Coronary artery (tissue), 2 donors: ENCODE results near the gene KPNA3.

Experiments used
- DNase-seq: peaks from one replicate; pipeline ENCODE4 v3.0.0-alpha.2; 2017; ENCODE audit warnings: low spot score
- H3K27ac ChIP-seq, 2 donors: fragments of 200-600 bp; sonication (generic); one replicate each; pipeline ENCODE4 v1.5.1; 2016 to 2019
- H3K4me3 ChIP-seq: fragments of 200-600 bp; sonication (generic); 2 replicates; pipeline ENCODE4 v1.5.1; 2016; ENCODE audit warnings: mild to moderate bottlenecking, moderate library complexity
- CTCF ChIP-seq: fragments of 200-600 bp; sonication (generic); IDR thresholded peaks from one replicate; pipeline ENCODE4 v1.5.1; 2019; ENCODE audit warnings: antibody characterized with exemption

KPNA3 gene

GRCh38 chr13:49681842-49682435 lies 110.5 kb downstream of the KPNA3 start:
- TF ChIP-seq CTCF, result no peak
- DNase-seq, result no peak
- Histone ChIP-seq H3K27ac (no peak overlapping the region), H3K4me3 (no peak overlapping the region)

GRCh38 chr13:49679246-49679645 lies 113.2 kb downstream of the KPNA3 start:
- no peak for TF ChIP-seq CTCF
- Histone ChIP-seq H3K4me3 (no peak overlapping the region), H3K27ac (no peak overlapping the region)
- DNase-seq, result no peak

- DNase-seq, result no peak
- no peak overlapping the region for H3K4me3 ChIP-seq
- TF ChIP-seq CTCF, result no peak
- no peak overlapping the region for H3K27ac ChIP-seq
Observed at GRCh38 chr13:49678191-49678914, 114.1 kb downstream of the KPNA3 start.

GRCh38 chr13:49676581-49677298 lies 115.7 kb downstream of the KPNA3 start:
- TF ChIP-seq CTCF, result no peak
- no peak for DNase-seq
- Histone ChIP-seq H3K4me3 (no peak overlapping the region), H3K27ac (no peak overlapping the region)

- no peak for TF ChIP-seq CTCF
- Histone ChIP-seq H3K4me3 (no peak overlapping the region), H3K27ac (no peak overlapping the region)
- DNase-seq, result no peak
Observed at GRCh38 chr13:49670828-49671227, 121.7 kb downstream of the KPNA3 start.

- Histone ChIP-seq H3K4me3 (no peak overlapping the region), H3K27ac (no peak overlapping the region)
- peak; percentile 58 for TF ChIP-seq CTCF
- DNase-seq, result no peak
Observed at GRCh38 chr13:49669735-49670309, 122.7 kb downstream of the KPNA3 start.
